Thyroid gland (tissue), 4 donors: ENCODE measurements around the gene PCDH11Y.
"Not testable (repeated sequence)": the region's sequence is repeated elsewhere in the genome, so short reads cannot be mapped to it uniquely, and the experiment has no call there.

Source experiments
- POLR2A ChIP-seq, 2 donors: fragments of 450-650 bp; IDR thresholded peaks; one replicate each; pipeline ENCODE4 v1.6.1; 2017; ENCODE audit warnings: antibody characterized with exemption in 2 of 2, mild to moderate bottlenecking in 2 of 2, moderate library complexity in 1 of 2
- TF ChIP-seq, protein P1 (sequence below), 6 experiments: fragments of 200-600 bp in 3 of 6; fragments of 450-650 bp in 3 of 6; sonication (generic) in 3 of 6; IDR thresholded peaks; one replicate each; pipeline ENCODE4 v1.5.1; 2016 to 2019; ENCODE audit warnings: antibody characterized with exemption in 6 of 6, mild to moderate bottlenecking in 2 of 6, inconsistent platforms in 1 of 6, moderate library complexity in 1 of 6

DNA sequence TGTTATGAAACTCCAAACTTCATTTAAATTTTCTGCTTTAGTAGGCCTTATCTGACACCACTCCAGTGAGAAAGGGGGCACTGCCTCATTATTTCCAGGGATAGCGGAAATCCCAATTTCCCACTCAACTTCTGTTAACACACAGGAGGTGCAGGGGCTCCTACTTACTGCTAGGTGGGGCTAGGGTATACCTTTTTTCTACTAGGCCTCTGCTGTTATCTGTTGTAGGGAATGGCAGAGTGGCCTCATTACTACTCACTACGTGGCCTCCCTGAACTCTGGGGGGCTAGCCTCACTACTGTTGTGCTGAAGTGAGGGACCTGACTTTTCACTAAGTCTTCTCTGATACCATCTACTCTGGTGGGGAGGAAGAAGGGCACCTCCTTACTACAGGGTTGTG lies 215.0 kb downstream of the PCDH11Y start:
- TF ChIP-seq POLR2A (IDR thresholded peaks at IDR 0.05): not testable (repeated sequence)
- TF ChIP-seq, protein P1, sequence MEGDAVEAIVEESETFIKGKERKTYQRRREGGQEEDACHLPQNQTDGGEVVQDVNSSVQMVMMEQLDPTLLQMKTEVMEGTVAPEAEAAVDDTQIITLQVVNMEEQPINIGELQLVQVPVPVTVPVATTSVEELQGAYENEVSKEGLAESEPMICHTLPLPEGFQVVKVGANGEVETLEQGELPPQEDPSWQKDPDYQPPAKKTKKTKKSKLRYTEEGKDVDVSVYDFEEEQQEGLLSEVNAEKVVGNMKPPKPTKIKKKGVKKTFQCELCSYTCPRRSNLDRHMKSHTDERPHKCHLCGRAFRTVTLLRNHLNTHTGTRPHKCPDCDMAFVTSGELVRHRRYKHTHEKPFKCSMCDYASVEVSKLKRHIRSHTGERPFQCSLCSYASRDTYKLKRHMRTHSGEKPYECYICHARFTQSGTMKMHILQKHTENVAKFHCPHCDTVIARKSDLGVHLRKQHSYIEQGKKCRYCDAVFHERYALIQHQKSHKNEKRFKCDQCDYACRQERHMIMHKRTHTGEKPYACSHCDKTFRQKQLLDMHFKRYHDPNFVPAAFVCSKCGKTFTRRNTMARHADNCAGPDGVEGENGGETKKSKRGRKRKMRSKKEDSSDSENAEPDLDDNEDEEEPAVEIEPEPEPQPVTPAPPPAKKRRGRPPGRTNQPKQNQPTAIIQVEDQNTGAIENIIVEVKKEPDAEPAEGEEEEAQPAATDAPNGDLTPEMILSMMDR (IDR thresholded peaks at IDR 0.05): not testable (repeated sequence)
